Measurements from ENCODE around the gene TYW1B.
"Not testable (repeated sequence)": the region's sequence is repeated elsewhere in the genome, so short reads cannot be mapped to it uniquely, and the experiment has no call there.

DNA sequence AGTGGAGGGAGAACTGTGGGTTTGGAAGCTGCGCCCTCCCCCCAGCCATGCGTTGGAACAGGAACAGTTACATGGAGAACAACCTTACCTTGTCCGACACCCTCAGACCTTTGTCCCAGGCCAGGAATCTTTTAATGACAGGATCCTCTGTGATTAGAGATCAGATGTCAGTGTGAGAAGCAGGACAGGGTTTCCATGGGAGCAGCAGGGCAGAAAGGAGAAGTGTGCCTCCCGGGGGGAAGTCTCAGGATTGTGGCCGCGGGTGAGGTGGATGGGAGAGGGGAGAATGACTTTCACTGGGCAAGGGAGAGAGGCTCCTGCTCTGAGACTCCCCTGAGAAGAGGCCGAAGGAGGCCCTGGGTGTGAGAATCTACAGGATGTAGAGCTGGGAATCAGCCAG lies 39.6 kb upstream of the TYW1B start:
- TF ChIP-seq, protein P1, sequence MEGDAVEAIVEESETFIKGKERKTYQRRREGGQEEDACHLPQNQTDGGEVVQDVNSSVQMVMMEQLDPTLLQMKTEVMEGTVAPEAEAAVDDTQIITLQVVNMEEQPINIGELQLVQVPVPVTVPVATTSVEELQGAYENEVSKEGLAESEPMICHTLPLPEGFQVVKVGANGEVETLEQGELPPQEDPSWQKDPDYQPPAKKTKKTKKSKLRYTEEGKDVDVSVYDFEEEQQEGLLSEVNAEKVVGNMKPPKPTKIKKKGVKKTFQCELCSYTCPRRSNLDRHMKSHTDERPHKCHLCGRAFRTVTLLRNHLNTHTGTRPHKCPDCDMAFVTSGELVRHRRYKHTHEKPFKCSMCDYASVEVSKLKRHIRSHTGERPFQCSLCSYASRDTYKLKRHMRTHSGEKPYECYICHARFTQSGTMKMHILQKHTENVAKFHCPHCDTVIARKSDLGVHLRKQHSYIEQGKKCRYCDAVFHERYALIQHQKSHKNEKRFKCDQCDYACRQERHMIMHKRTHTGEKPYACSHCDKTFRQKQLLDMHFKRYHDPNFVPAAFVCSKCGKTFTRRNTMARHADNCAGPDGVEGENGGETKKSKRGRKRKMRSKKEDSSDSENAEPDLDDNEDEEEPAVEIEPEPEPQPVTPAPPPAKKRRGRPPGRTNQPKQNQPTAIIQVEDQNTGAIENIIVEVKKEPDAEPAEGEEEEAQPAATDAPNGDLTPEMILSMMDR (IDR thresholded peaks at IDR 0.05) = not testable (repeated sequence)
- not testable (repeated sequence) for TF ChIP-seq POLR2A (IDR thresholded peaks at IDR 0.05)

Measured in esophagus squamous epithelium (tissue), 4 donors.